HG03521 (cell line): ENCODE data around the gene TRMT112.
"Not testable (repeated sequence)": the region's sequence is repeated elsewhere in the genome, so short reads cannot be mapped to it uniquely, and the experiment has no call there.

Experiments used
- ATAC-seq: cut with Tn5 transposase; IDR thresholded peaks from one replicate; pipeline ENCODE4 v1.9.1; 2021; ENCODE audit warnings: mild to moderate bottlenecking, moderate library complexity; ENCODE audit not compliant: unreplicated experiment

Gene TRMT112

GRCh38 chr11:64334764-64335735 lies 17.7 kb upstream of the TRMT112 start:
- ATAC-seq = peak; percentile 72

- ATAC-seq = no peak
Observed at GRCh38 chr11:64333556-64333955, 16.2 kb upstream of the TRMT112 start.

- peak; percentile 40 for ATAC-seq
Observed at GRCh38 chr11:64331569-64332371, 14.4 kb upstream of the TRMT112 start.

- ATAC-seq = no peak
Observed at GRCh38 chr11:64330888-64331287, 13.5 kb upstream of the TRMT112 start.

GRCh38 chr11:64327993-64328392 lies 10.6 kb upstream of the TRMT112 start:
- no peak for ATAC-seq

- no peak for ATAC-seq
Observed at GRCh38 chr11:64327375-64327774, 10.0 kb upstream of the TRMT112 start.

GRCh38 chr11:64324692-64325469 lies 7.5 kb upstream of the TRMT112 start:
- ATAC-seq = no peak

GRCh38 chr11:64323984-64324383 lies 6.6 kb upstream of the TRMT112 start:
- not testable (repeated sequence) for ATAC-seq

GRCh38 chr11:64323373-64323772 lies 6.0 kb upstream of the TRMT112 start:
- no peak for ATAC-seq

- no peak for ATAC-seq
Observed at GRCh38 chr11:64322925-64323260, 5.5 kb upstream of the TRMT112 start.

- ATAC-seq = no peak
Observed at GRCh38 chr11:64321533-64321932, 4.2 kb upstream of the TRMT112 start.

- ATAC-seq = no peak
Observed at GRCh38 chr11:64321026-64321425, 3.7 kb upstream of the TRMT112 start.

GRCh38 chr11:64320556-64320955 lies 3.2 kb upstream of the TRMT112 start:
- no peak for ATAC-seq

GRCh38 chr11:64318766-64319761 lies 1.7 kb upstream of the TRMT112 start:
- no peak for ATAC-seq

- peak; percentile 79 for ATAC-seq
Observed at GRCh38 chr11:64317961-64318765, 804 bp upstream of the TRMT112 start, which contains the start of gene PRDX5. Gene PRDX5 (plus strand): TSS chr11:64318121. CDS start chr11:64318216, 95 bp downstream.

- no peak for ATAC-seq
Observed at GRCh38 chr11:64316672-64317324, 561 bp downstream of the TRMT112 start.

GRCh38 chr11:64315667-64316526 lies 1.5 kb downstream of the TRMT112 start:
- not testable (repeated sequence) for ATAC-seq
